PC-3 (cell line): ENCODE results near the gene GRK1. TPM values are rescaled to one million over a fixed set of nuclear protein-coding genes. Genes with fewer than 3 reads are reported as not detected.

ENCODE experiments used
- ATAC-seq: fragments of 200-7000 bp; cut with Tn5 transposase; 2 replicates; pipeline ENCODE4 v1.9.1; 2020; ENCODE audit warnings: mild to moderate bottlenecking, moderate library complexity
- BruUV-seq: library from RNA; stranded (reverse); fragments of 400-500 nt; replicated peaks from 2 replicates; lab custom pipeline; 2021; lab: Mats Ljungman, UMichigan
- CTCF ChIA-PET: fragments of 300-600 bp; sonication (Branson Sonifier 250); formaldehyde crosslinking; loops from one replicate; lab custom pipeline; 2022; ENCODE audit warnings: antibody characterized with exemption; lab: Charles Lee
- POLR2A ChIA-PET: fragments of 300-600 bp; sonication (Branson Sonifier 250); formaldehyde crosslinking; loops from one replicate; lab custom pipeline; 2022; ENCODE audit warnings: antibody characterized with exemption; ENCODE audit not compliant: unreplicated experiment; lab: Charles Lee
- DNase-seq: peaks from one replicate; pipeline ENCODE4 v3.0.0-alpha.2; 2015
- H2AFZ ChIP-seq: fragments of 300-600 bp; sonication (generic); 2 replicates; pipeline ENCODE4 v1.6.0; 2016; ENCODE audit warnings: antibody characterized with exemption, low read length
- H3F3A ChIP-seq: fragments of 300-600 bp; sonication (generic); one replicate; pipeline ENCODE4 v1.6.0; 2017; ENCODE audit warnings: antibody characterized with exemption, low read length, control low read depth, mild to moderate bottlenecking; ENCODE audit not compliant: unreplicated experiment
- H3K27ac ChIP-seq: fragments of 300-600 bp; sonication (generic); 2 replicates; pipeline ENCODE4 v1.5.1; 2016; ENCODE audit warnings: mild to moderate bottlenecking, low read length
- H3K27me3 ChIP-seq: fragments of 300-600 bp; sonication (generic); 2 replicates; pipeline ENCODE4 v1.6.1; 2016; ENCODE audit warnings: low read length, mixed read lengths
- H3K36me3 ChIP-seq: fragments of 300-600 bp; sonication (generic); 2 replicates; pipeline ENCODE4 v1.6.1; 2016; ENCODE audit warnings: low read depth, mixed run types, low read length, mixed read lengths
- H3K4me1 ChIP-seq: fragments of 300-600 bp; sonication (generic); 2 replicates; pipeline ENCODE4 v1.5.1; 2016; ENCODE audit warnings: low read length; ENCODE audit not compliant: insufficient read depth
- H3K4me2 ChIP-seq: fragments of 300-600 bp; sonication (generic); 2 replicates; pipeline ENCODE4 v1.6.0; 2016; ENCODE audit warnings: low read length
- H3K4me3 ChIP-seq: fragments of 300-600 bp; sonication (generic); 2 replicates; pipeline ENCODE4 v1.5.1; 2016; ENCODE audit warnings: mild to moderate bottlenecking, low read length, mixed read lengths
- H3K79me2 ChIP-seq: fragments of 300-600 bp; sonication (generic); 2 replicates; pipeline ENCODE4 v1.6.1; 2017; ENCODE audit warnings: low read length, mixed read lengths
- H3K9ac ChIP-seq: fragments of 300-600 bp; sonication (generic); 2 replicates; pipeline ENCODE4 v1.6.0; 2016; ENCODE audit warnings: mild to moderate bottlenecking, low read length
- H3K9me2 ChIP-seq: fragments of 300-600 bp; sonication (generic); replicated peaks from 2 replicates; pipeline ENCODE4 v1.6.1; 2016; ENCODE audit warnings: mixed run types, low read length, mixed read lengths
- H3K9me3 ChIP-seq: fragments of 300-600 bp; sonication (generic); 2 replicates; pipeline ENCODE4 v1.6.1; 2016; ENCODE audit warnings: low read length, mixed read lengths
- H4K20me1 ChIP-seq: fragments of 300-600 bp; sonication (generic); 2 replicates; pipeline ENCODE4 v1.6.1; 2016; ENCODE audit warnings: low read length, mixed read lengths
- EZH2 ChIP-seq: fragments of 300-600 bp; sonication (generic); IDR thresholded peaks from one replicate; pipeline ENCODE4 v1.6.1; 2017; ENCODE audit warnings: antibody characterized with exemption, mild to moderate bottlenecking, low read length; ENCODE audit not compliant: unreplicated experiment
- EZH2phosphoT487 ChIP-seq: fragments of 300-600 bp; sonication (generic); IDR thresholded peaks from 2 replicates; pipeline ENCODE4 v1.6.1; 2018; ENCODE audit warnings: mild to moderate bottlenecking, antibody characterized with exemption, low read length, borderline replicate concordance
- intact Hi-C: fragments of 100-400 bp; cut with micrococcal nuclease; formaldehyde crosslinking; loops from 2 replicates; pipeline ENCODE4 v1.9.0; 2023
- total RNA-seq: library from RNA; depleted of rRNA; stranded (reverse); fragments of >200 nt; gene quantifications from 2 replicates; pipeline ENCODE4 v1.2.3, GENCODE V29; 2014
- TF ChIP-seq, protein P1 (sequence below): fragments of 300-600 bp; sonication (generic); conservative IDR thresholded peaks from 2 replicates; pipeline ENCODE4 v1.5.1; 2017; ENCODE audit warnings: antibody characterized with exemption, low read depth, mild to moderate bottlenecking, low read length

GRK1 gene
- total RNA-seq, 1 experiment from 2014 or later, result not detected

DNA sequence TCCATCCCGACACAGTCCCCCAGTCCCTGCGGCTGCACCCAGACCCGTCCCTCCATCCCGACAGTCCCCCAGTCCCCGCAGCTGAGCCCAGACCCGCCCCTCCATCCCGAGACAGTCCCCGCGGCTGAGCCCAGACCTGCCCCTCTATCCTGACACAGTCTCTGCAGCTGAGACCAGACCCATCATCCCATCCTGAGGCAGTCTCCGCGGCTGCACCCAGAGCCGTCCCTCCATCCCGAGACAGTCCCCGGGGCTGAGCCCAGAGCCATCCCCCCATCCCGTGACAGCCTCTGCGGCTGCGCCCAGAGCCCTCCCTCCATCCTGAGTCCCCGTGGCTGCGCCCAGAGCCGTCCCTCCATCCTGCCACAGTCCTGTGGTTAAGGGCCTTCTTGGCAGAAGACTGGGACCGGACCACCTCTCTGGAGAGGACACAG is 63.3 kb downstream of the GRK1 start:
- Histone ChIP-seq H3K9ac (no peak overlapping the region), H3K9me2 (no peaks in the 10 kb centered on the region), H3K27ac (no peak overlapping the region), H3K27me3 (no peaks in the 10 kb centered on the region), H3F3A (no peaks in the 10 kb centered on the region), H3K4me3 (no peak overlapping the region), H3K4me1 (no peaks in the 10 kb centered on the region), H4K20me1 (no peaks in the 10 kb centered on the region), H2AFZ (no peak overlapping the region), H3K79me2 (no peaks in the 10 kb centered on the region), H3K36me3 (no peaks in the 10 kb centered on the region), H3K4me2 (no peak overlapping the region), H3K9me3 (no peaks in the 10 kb centered on the region)
- DNase-seq, result no peak
- ATAC-seq, result no peak
- BruUV-seq, result no TSS peak
- ChIA-PET CTCF (no interaction called here), POLR2A (no interaction called here)
- TF ChIP-seq, protein P1, sequence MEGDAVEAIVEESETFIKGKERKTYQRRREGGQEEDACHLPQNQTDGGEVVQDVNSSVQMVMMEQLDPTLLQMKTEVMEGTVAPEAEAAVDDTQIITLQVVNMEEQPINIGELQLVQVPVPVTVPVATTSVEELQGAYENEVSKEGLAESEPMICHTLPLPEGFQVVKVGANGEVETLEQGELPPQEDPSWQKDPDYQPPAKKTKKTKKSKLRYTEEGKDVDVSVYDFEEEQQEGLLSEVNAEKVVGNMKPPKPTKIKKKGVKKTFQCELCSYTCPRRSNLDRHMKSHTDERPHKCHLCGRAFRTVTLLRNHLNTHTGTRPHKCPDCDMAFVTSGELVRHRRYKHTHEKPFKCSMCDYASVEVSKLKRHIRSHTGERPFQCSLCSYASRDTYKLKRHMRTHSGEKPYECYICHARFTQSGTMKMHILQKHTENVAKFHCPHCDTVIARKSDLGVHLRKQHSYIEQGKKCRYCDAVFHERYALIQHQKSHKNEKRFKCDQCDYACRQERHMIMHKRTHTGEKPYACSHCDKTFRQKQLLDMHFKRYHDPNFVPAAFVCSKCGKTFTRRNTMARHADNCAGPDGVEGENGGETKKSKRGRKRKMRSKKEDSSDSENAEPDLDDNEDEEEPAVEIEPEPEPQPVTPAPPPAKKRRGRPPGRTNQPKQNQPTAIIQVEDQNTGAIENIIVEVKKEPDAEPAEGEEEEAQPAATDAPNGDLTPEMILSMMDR, result no peak
- TF ChIP-seq EZH2phosphoT487 (no peak), EZH2 (no peak)
- intact Hi-C loops, result no loop called here

DNA sequence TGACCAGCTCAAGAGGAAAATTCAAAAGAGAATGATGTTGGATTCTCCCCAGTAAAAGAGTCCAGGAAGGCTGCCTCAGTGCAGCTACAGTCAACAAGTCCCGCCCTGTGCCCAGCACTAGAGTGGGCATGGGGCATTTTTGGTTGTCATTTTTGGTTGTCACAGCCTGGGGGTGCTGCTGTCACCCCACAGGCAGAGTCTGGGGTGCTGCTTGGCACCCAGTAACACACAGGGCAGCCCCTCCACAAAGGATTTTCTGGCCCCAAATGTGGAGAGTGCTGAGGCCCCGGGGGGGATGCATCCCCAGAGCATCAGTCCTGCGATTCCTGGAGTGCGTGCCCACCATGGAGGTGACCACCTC is 63.8 kb downstream of the GRK1 start:
- BruUV-seq, result no TSS peak
- intact Hi-C loops, result no loop called here

More for the DNA sequence above, 63.8 kb downstream of the GRK1 start:
- Histone ChIP-seq H4K20me1 (no peaks in the 10 kb centered on the region), H2AFZ (no peak overlapping the region), H3K27me3 (no peaks in the 10 kb centered on the region), H3K36me3 (no peaks in the 10 kb centered on the region), H3K27ac (no peak overlapping the region), H3K9me2 (no peaks in the 10 kb centered on the region), H3K4me1 (no peaks in the 10 kb centered on the region), H3F3A (no peaks in the 10 kb centered on the region), H3K4me2 (no peak overlapping the region), H3K79me2 (no peaks in the 10 kb centered on the region), H3K4me3 (no peak overlapping the region), H3K9me3 (no peaks in the 10 kb centered on the region), H3K9ac (no peak overlapping the region)
- ATAC-seq (no peak), DNase-seq (no peak)
- CTCF ChIA-PET, result no interaction called here
- TF ChIP-seq, protein P1, result no peak; the same call in 1 of the 2 replicates
- no peak for TF ChIP-seq EZH2phosphoT487
- no peak for TF ChIP-seq EZH2
- POLR2A ChIA-PET, result no interaction called here
